K562 (cell line): Measurements from ENCODE around the gene BOLA1. TPM values are rescaled to one million over a fixed set of nuclear protein-coding genes. Genes with fewer than 3 reads are reported as not detected.
A peak's percentile ranks its signal among the peaks of the same experiment; 100 is the strongest.

Experiments
- CHD2 ChIP-seq: IDR thresholded peaks from 2 replicates; pipeline ENCODE4 v1.6.1; 2011; ENCODE audit warnings: low read depth, low read length
- CREB3L1 ChIP-seq: fragments of 450-650 bp; IDR thresholded peaks from 2 replicates; pipeline ENCODE4 v1.6.1; 2014; ENCODE audit warnings: low read depth, mild to moderate bottlenecking, moderate library complexity, borderline replicate concordance
- CXXC5 ChIP-seq: fragments of 250-450 bp; sonication (Bioruptor Pico); IDR thresholded peaks from 2 replicates; pipeline ENCODE4 v1.8.0; 2022; ENCODE audit warnings: inconsistent platforms, mild to moderate bottlenecking, moderate library complexity
- IRF2 ChIP-seq: sonication (generic); formaldehyde crosslinking; IDR thresholded peaks from 2 replicates; pipeline ENCODE4 v1.8.1; 2022; ENCODE audit warnings: mild to moderate bottlenecking, missing genetic modification reagents
- KDM5B ChIP-seq: fragments of 200-600 bp; sonication (generic); IDR thresholded peaks from 2 replicates; pipeline ENCODE4 v1.6.1; 2012; ENCODE audit warnings: low read depth, mild to moderate bottlenecking, moderate library complexity, low read length, control low read depth, inconsistent platforms; ENCODE audit not compliant: insufficient replicate concordance
- MEF2A ChIP-seq: IDR thresholded peaks from 2 replicates; pipeline ENCODE4 v1.6.1; 2011; ENCODE audit warnings: low read depth, mild to moderate bottlenecking, low read length, moderate library complexity; ENCODE audit not compliant: control insufficient read depth
- MTA1 ChIP-seq: fragments of 450-650 bp; IDR thresholded peaks from 2 replicates; pipeline ENCODE4 v1.6.1; 2017; ENCODE audit warnings: borderline replicate concordance
- POLR2AphosphoS2 ChIP-seq: IDR thresholded peaks from 2 replicates; pipeline ENCODE4 v1.6.1; 2012; ENCODE audit warnings: low read length, improper control_type of control experiment
- SMAD3 ChIP-seq: fragments of 450-650 bp; formaldehyde crosslinking; conservative IDR thresholded peaks from 2 replicates; pipeline ENCODE4 v1.4.0; 2020; ENCODE audit warnings: mild to moderate bottlenecking
- SMAD4 ChIP-seq: fragments of 250-450 bp; sonication (Bioruptor Pico); conservative IDR thresholded peaks from 2 replicates; pipeline ENCODE4 v1.8.0; 2021; ENCODE audit warnings: inconsistent platforms, mild to moderate bottlenecking, moderate library complexity
- TAF7 ChIP-seq: fragments of 450-650 bp; IDR thresholded peaks from 2 replicates; pipeline ENCODE4 v1.6.1; 2016; ENCODE audit warnings: missing genetic modification characterization, missing compliant biosample characterization
- ZNF75A ChIP-seq: fragments of 450-650 bp; formaldehyde crosslinking; IDR thresholded peaks from 2 replicates; pipeline ENCODE4 v1.4.0; 2020; ENCODE audit warnings: mild to moderate bottlenecking
- ZNF830 ChIP-seq: fragments of 250-450 bp; sonication (Bioruptor Pico); IDR thresholded peaks from 2 replicates; pipeline ENCODE4 v1.5.0; 2021; ENCODE audit warnings: mild to moderate bottlenecking
- polyA plus RNA-seq, 8 experiments: library from polyadenylated mRNA; depleted of rRNA in 4 of 8; stranded (reverse) in 5 of 8; unstranded in 3 of 8; fragments of >200 nt; fragmentation: Nextera tagmentation in 2 of 8; fragmentation: Illumina TruSeq in 1 of 8; extraction: Ambion mirVana in 2 of 8; extraction: Trizol in 1 of 8; gene quantifications; 2 replicates each; pipeline versions ENCODE4 v1.2.1 to v1.2.3, GENCODE V29; 2011 to 2014; ENCODE audit warnings: inconsistent platforms in 1 of 8, missing spikeins in 1 of 8
- total RNA-seq, 7 experiments: library from RNA; depleted of rRNA in 6 of 7; stranded (reverse); fragments of >200 nt in 6 of 7; fragmentation: Illumina TruSeq in 2 of 7; extraction: Trizol in 2 of 7; gene quantifications; 2 replicates each; pipeline versions ENCODE4 v1.2.1 to v1.2.3, GENCODE V29; 2011 to 2021; ENCODE audit warnings: low replicate concordance in 1 of 7
- TF ChIP-seq, protein P1 (sequence below): fragments of 450-650 bp; IDR thresholded peaks from 2 replicates; pipeline ENCODE4 v1.6.1; 2018; ENCODE audit not compliant: partially characterized antibody
- TF ChIP-seq, protein P2 (sequence below), 2 experiments: fragments of 450-650 bp; IDR thresholded peaks; 2 replicates each; pipeline ENCODE4 v1.6.1; 2016
- TF ChIP-seq, protein P3 (sequence below): sonication (generic); formaldehyde crosslinking; IDR thresholded peaks from 2 replicates; pipeline ENCODE4 v1.8.0; 2022; ENCODE audit warnings: mild to moderate bottlenecking, low read depth, missing genetic modification reagents

BOLA1 gene
- total and polyA plus RNA-seq, 9 of the 15 experiments (the other 6 are each of a cell fraction or from before 2014, with no cell fraction given) = 0.18 to 1.2 (median 0.40) TPM; not detected in 2

GRCh38 chr1:149927563-149928400, 28.4 kb downstream of the BOLA1 start, which contains the start of gene SF3B4 (continued):
- TF ChIP-seq CREB3L1 (peak; percentile 46; the same call in 1 of the 2 replicates), CHD2 (peak; percentile 50; the same call in 1 of the 2 replicates), SMAD4 (CRISPR knock-in tag) (0 out of 2 replicates have a peak, but pooled peaks have one; percentile 58), KDM5B (peak; percentile 90), ZNF75A (CRISPR knock-in tag) (no peak), TAF7 (tag) (peak; percentile 33), SMAD3 (CRISPR knock-in tag) (no peak), POLR2AphosphoS2 (peak; percentile 77; the same call in 1 of the 2 replicates), ZNF830 (no peak), IRF2 (no peak), MTA1 (no peak), CXXC5 (CRISPR knock-in tag) (peak; percentile 93), MEF2A (no peak)
- TF ChIP-seq, protein P1, sequence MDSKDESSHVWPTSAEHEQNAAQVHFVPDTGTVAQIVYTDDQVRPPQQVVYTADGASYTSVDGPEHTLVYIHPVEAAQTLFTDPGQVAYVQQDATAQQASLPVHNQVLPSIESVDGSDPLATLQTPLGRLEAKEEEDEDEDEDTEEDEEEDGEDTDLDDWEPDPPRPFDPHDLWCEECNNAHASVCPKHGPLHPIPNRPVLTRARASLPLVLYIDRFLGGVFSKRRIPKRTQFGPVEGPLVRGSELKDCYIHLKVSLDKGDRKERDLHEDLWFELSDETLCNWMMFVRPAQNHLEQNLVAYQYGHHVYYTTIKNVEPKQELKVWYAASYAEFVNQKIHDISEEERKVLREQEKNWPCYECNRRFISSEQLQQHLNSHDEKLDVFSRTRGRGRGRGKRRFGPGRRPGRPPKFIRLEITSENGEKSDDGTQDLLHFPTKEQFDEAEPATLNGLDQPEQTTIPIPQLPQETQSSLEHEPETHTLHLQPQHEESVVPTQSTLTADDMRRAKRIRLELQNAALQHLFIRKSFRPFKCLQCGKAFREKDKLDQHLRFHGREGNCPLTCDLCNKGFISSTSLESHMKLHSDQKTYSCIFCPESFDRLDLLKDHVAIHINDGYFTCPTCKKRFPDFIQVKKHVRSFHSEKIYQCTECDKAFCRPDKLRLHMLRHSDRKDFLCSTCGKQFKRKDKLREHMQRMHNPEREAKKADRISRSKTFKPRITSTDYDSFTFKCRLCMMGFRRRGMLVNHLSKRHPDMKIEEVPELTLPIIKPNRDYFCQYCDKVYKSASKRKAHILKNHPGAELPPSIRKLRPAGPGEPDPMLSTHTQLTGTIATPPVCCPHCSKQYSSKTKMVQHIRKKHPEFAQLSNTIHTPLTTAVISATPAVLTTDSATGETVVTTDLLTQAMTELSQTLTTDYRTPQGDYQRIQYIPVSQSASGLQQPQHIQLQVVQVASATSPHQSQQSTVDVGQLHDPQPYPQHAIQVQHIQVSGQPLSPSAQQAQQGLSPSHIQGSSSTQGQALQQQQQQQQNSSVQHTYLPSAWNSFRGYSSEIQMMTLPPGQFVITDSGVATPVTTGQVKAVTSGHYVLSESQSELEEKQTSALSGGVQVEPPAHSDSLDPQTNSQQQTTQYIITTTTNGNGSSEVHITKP = no peak
- TF ChIP-seq, protein P2, sequence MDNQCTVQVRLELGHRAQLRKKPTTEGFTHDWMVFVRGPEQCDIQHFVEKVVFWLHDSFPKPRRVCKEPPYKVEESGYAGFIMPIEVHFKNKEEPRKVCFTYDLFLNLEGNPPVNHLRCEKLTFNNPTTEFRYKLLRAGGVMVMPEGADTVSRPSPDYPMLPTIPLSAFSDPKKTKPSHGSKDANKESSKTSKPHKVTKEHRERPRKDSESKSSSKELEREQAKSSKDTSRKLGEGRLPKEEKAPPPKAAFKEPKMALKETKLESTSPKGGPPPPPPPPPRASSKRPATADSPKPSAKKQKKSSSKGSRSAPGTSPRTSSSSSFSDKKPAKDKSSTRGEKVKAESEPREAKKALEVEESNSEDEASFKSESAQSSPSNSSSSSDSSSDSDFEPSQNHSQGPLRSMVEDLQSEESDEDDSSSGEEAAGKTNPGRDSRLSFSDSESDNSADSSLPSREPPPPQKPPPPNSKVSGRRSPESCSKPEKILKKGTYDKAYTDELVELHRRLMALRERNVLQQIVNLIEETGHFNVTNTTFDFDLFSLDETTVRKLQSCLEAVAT (IDR thresholded peaks at IDR 0.05) = 0 out of 4 replicates have a peak, but pooled peaks of 1 of the 2 experiments have one; percentile 21
- TF ChIP-seq, protein P3, sequence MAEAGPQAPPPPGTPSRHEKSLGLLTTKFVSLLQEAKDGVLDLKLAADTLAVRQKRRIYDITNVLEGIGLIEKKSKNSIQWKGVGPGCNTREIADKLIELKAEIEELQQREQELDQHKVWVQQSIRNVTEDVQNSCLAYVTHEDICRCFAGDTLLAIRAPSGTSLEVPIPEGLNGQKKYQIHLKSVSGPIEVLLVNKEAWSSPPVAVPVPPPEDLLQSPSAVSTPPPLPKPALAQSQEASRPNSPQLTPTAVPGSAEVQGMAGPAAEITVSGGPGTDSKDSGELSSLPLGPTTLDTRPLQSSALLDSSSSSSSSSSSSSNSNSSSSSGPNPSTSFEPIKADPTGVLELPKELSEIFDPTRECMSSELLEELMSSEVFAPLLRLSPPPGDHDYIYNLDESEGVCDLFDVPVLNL (CRISPR knock-in tag) = 0 out of 2 replicates have a peak, but pooled peaks have one; percentile 29
